ENCODE measurements around the gene EFNA2. TPM values are rescaled to one million over a fixed set of nuclear protein-coding genes. Genes with fewer than 3 reads are reported as not detected.

EFNA2 gene
- polyA plus RNA-seq, 1 of the 3 experiments (the other 2 are of a cell fraction), result 1.1 TPM

DNA sequence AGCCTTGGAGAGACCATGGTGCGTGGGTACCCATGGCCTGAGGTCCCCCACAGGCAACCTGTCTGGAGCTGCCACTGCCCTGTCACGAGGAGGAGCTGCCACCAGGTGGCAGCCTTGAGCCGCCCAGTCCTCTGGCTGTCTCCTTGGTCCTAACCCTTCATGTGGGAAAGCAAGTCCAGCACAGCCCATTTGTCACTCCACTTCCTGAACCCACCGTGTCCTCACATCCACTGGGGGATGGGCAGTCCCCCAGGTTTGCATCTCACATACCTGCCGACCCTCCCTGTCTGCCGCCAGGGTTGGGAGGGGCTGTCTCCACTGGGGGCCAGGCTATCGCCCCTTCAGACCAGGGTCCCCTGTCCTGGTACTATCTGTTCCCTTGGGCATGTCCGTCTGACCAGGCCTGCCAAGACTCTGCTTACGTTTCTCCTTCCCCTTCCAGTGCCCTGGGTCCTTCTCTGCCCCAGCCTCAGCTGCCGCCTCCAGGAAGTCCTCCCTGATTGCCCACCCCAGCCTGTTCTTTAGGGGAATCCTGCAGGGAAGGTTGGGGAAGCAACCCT lies 5.8 kb upstream of the EFNA2 start:
- POLR2A ChIA-PET, result interaction anchor here (0.7 to 1.2 kb wide), 3 partner anchors 10 to 103 kb away, joined by 3 to 7 read pairs (median 4); no protein-coding TSS in a partner anchor
- CTCF ChIA-PET, result interaction anchor here (0.6 to 3.5 kb wide), 37 partner anchors 8 to 249 kb away, joined by 3 to 26 read pairs (median 4); partner anchors contain the start of genes ATP5F1D, CIRBP, NDUFS7 and REEP6
- 34% methylated on average over 9 of the region's 10 CpGs for WGBS (ENCODE audit: low lambda C conversion rate)
- no peak for TF ChIP-seq FOSL2 (IDR thresholded peaks at IDR 0.05; ENCODE audit: borderline replicate concordance, low read depth)
- no peak for TF ChIP-seq EP300 (IDR thresholded peaks at IDR 0.05; ENCODE audit: borderline replicate concordance in 1 of 2, low read depth in 1 of 2, low read length in 1 of 2)
- TF ChIP-seq, protein P1, sequence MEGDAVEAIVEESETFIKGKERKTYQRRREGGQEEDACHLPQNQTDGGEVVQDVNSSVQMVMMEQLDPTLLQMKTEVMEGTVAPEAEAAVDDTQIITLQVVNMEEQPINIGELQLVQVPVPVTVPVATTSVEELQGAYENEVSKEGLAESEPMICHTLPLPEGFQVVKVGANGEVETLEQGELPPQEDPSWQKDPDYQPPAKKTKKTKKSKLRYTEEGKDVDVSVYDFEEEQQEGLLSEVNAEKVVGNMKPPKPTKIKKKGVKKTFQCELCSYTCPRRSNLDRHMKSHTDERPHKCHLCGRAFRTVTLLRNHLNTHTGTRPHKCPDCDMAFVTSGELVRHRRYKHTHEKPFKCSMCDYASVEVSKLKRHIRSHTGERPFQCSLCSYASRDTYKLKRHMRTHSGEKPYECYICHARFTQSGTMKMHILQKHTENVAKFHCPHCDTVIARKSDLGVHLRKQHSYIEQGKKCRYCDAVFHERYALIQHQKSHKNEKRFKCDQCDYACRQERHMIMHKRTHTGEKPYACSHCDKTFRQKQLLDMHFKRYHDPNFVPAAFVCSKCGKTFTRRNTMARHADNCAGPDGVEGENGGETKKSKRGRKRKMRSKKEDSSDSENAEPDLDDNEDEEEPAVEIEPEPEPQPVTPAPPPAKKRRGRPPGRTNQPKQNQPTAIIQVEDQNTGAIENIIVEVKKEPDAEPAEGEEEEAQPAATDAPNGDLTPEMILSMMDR (IDR thresholded peaks at IDR 0.05), result peak; percentile 91
- no peak for TF ChIP-seq YY1 (IDR thresholded peaks at IDR 0.05; ENCODE audit: low read depth)
- peak; percentile 89 for TF ChIP-seq SMC3 (IDR thresholded peaks at IDR 0.05; ENCODE audit: low read depth, low read length)
- TF ChIP-seq RAD21 (IDR thresholded peaks at IDR 0.05; ENCODE audit: low read length), result peak; percentile 95
- TF ChIP-seq POLR2AphosphoS5 (IDR thresholded peaks at IDR 0.05; ENCODE audit: low read depth, low read length), result peak; percentile 39; the same call in 1 of the 2 replicates
- no peak for TF ChIP-seq NFIC (IDR thresholded peaks at IDR 0.05; ENCODE audit: borderline replicate concordance)
- TF ChIP-seq CHD2 (IDR thresholded peaks at IDR 0.05; ENCODE audit: low read length, partially characterized antibody), result no peak
- TF ChIP-seq SIN3A (IDR thresholded peaks at IDR 0.05; ENCODE audit: borderline replicate concordance, low read depth, low read length), result no peak
- TF ChIP-seq GABPA (IDR thresholded peaks at IDR 0.05; ENCODE audit: low read depth), result no peak
- no peak for TF ChIP-seq FOXJ3 (CRISPR knock-in tag; IDR thresholded peaks at IDR 0.05)
- no peak for TF ChIP-seq ELF1 (IDR thresholded peaks at IDR 0.05)
- TF ChIP-seq, protein P2, sequence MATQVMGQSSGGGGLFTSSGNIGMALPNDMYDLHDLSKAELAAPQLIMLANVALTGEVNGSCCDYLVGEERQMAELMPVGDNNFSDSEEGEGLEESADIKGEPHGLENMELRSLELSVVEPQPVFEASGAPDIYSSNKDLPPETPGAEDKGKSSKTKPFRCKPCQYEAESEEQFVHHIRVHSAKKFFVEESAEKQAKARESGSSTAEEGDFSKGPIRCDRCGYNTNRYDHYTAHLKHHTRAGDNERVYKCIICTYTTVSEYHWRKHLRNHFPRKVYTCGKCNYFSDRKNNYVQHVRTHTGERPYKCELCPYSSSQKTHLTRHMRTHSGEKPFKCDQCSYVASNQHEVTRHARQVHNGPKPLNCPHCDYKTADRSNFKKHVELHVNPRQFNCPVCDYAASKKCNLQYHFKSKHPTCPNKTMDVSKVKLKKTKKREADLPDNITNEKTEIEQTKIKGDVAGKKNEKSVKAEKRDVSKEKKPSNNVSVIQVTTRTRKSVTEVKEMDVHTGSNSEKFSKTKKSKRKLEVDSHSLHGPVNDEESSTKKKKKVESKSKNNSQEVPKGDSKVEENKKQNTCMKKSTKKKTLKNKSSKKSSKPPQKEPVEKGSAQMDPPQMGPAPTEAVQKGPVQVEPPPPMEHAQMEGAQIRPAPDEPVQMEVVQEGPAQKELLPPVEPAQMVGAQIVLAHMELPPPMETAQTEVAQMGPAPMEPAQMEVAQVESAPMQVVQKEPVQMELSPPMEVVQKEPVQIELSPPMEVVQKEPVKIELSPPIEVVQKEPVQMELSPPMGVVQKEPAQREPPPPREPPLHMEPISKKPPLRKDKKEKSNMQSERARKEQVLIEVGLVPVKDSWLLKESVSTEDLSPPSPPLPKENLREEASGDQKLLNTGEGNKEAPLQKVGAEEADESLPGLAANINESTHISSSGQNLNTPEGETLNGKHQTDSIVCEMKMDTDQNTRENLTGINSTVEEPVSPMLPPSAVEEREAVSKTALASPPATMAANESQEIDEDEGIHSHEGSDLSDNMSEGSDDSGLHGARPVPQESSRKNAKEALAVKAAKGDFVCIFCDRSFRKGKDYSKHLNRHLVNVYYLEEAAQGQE (IDR thresholded peaks at IDR 0.05; ENCODE audit: low read depth, low read length), result no peak
- no peak for TF ChIP-seq FOXM1 (IDR thresholded peaks at IDR 0.05; ENCODE audit: low read depth)
- no peak for TF ChIP-seq TCF12 (IDR thresholded peaks at IDR 0.05)
- TF ChIP-seq, protein P3, sequence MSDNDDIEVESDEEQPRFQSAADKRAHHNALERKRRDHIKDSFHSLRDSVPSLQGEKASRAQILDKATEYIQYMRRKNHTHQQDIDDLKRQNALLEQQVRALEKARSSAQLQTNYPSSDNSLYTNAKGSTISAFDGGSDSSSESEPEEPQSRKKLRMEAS (IDR thresholded peaks at IDR 0.05; ENCODE audit: low read depth), result no peak
- no peak for TF ChIP-seq EZH2phosphoT487 (IDR thresholded peaks at IDR 0.05; ENCODE audit: borderline replicate concordance, low read depth)
- TF ChIP-seq, protein P4, sequence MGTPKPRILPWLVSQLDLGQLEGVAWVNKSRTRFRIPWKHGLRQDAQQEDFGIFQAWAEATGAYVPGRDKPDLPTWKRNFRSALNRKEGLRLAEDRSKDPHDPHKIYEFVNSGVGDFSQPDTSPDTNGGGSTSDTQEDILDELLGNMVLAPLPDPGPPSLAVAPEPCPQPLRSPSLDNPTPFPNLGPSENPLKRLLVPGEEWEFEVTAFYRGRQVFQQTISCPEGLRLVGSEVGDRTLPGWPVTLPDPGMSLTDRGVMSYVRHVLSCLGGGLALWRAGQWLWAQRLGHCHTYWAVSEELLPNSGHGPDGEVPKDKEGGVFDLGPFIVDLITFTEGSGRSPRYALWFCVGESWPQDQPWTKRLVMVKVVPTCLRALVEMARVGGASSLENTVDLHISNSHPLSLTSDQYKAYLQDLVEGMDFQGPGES (IDR thresholded peaks at IDR 0.05; ENCODE audit: low read depth, low read length), result no peak
- TF ChIP-seq, protein P5, sequence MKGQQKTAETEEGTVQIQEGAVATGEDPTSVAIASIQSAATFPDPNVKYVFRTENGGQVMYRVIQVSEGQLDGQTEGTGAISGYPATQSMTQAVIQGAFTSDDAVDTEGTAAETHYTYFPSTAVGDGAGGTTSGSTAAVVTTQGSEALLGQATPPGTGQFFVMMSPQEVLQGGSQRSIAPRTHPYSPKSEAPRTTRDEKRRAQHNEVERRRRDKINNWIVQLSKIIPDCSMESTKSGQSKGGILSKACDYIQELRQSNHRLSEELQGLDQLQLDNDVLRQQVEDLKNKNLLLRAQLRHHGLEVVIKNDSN (IDR thresholded peaks at IDR 0.05; ENCODE audit: borderline replicate concordance, low read depth), result no peak
- TF ChIP-seq TAF1 (IDR thresholded peaks at IDR 0.05; ENCODE audit: borderline replicate concordance, low read depth, low read length), result no peak
- TF ChIP-seq, protein P6, sequence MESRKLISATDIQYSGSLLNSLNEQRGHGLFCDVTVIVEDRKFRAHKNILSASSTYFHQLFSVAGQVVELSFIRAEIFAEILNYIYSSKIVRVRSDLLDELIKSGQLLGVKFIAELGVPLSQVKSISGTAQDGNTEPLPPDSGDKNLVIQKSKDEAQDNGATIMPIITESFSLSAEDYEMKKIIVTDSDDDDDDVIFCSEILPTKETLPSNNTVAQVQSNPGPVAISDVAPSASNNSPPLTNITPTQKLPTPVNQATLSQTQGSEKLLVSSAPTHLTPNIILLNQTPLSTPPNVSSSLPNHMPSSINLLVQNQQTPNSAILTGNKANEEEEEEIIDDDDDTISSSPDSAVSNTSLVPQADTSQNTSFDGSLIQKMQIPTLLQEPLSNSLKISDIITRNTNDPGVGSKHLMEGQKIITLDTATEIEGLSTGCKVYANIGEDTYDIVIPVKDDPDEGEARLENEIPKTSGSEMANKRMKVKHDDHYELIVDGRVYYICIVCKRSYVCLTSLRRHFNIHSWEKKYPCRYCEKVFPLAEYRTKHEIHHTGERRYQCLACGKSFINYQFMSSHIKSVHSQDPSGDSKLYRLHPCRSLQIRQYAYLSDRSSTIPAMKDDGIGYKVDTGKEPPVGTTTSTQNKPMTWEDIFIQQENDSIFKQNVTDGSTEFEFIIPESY (IDR thresholded peaks at IDR 0.05; ENCODE audit: borderline replicate concordance, low read depth), result no peak
- no peak for TF ChIP-seq JUND (IDR thresholded peaks at IDR 0.05)
- no peak for TF ChIP-seq MEF2A (IDR thresholded peaks at IDR 0.05; ENCODE audit: borderline replicate concordance, low read depth)
- peak; percentile 55; the same call in 1 of the 2 replicates for TF ChIP-seq MXI1 (IDR thresholded peaks at IDR 0.05; ENCODE audit: low read depth, low read length)

More for the DNA sequence above, 5.8 kb upstream of the EFNA2 start:
- Histone ChIP-seq H3K9ac (no peak overlapping the region), H4K20me1 (ENCODE audit: insufficient read depth) (peaks cover 6% of the 10 kb centered on the region), H3K27me3 (ENCODE audit: insufficient read depth) (no peaks in the 10 kb centered on the region), H3K4me3 (ENCODE audit: low read depth in 2 of 2, low read length in 1 of 2) (no peak overlapping the region), H3K36me3 (replicated peaks in 1 of 2; ENCODE audit: control insufficient read depth in 1 of 2, insufficient read depth in 2 of 2, low read length in 1 of 2) (peaks cover 7 to 19% of the 10 kb centered on the region in 2 experiments), H3K9me3 (no peaks in the 10 kb centered on the region), H3K79me2 (ENCODE audit: insufficient read depth) (peaks cover 18% of the 10 kb centered on the region), H3K9me2 (no peaks in the 10 kb centered on the region), H2AFZ (ENCODE audit: low read depth) (no peak overlapping the region), H3K27ac (ENCODE audit: low read depth in 2 of 2, low read length in 1 of 2) (no peak overlapping the region; a peak in 1 of 4 replicates), H3F3A (replicated peaks; ENCODE audit: insufficient read depth) (peaks cover 24% of the 10 kb centered on the region), H3K4me1 (ENCODE audit: control insufficient read depth in 1 of 2, insufficient read depth in 2 of 2, low read depth in 1 of 2, low read length in 1 of 2) (peaks cover 4 to 11% of the 10 kb centered on the region in 2 experiments; a peak in 1 of 4 replicates), H3K4me2 (no peak overlapping the region)
- DNase-seq, result peak; percentile 91

Data from SK-N-SH (cell line).